Panc1 (cell line): Measurements from ENCODE around the gene SMIM27. TPM values are rescaled to one million over a fixed set of nuclear protein-coding genes. Genes with fewer than 3 reads are reported as not detected.
"Not testable (repeated sequence)": the region's sequence is repeated elsewhere in the genome, so short reads cannot be mapped to it uniquely, and the experiment has no call there.

ENCODE experiments used
- ATAC-seq: fragments of 200-7000 bp; cut with Tn5 transposase; 2 replicates; pipeline ENCODE4 v1.9.1; 2020; ENCODE audit warnings: mild to moderate bottlenecking, moderate library complexity
- BruUV-seq: library from RNA; stranded (reverse); fragments of 400-500 nt; replicated peaks from 2 replicates; lab custom pipeline; 2021; lab: Mats Ljungman, UMichigan
- CTCF ChIA-PET: fragments of 300-600 bp; sonication (Branson Sonifier 250); formaldehyde crosslinking; loops from one replicate; lab custom pipeline; 2022; ENCODE audit warnings: antibody characterized with exemption; lab: Charles Lee
- POLR2A ChIA-PET: fragments of 300-600 bp; sonication (Branson Sonifier 250); formaldehyde crosslinking; loops from one replicate; lab custom pipeline; 2022; ENCODE audit warnings: antibody characterized with exemption; lab: Charles Lee
- DNase-seq: peaks from one replicate; pipeline ENCODE4 v3.0.0-alpha.2; 2010; ENCODE audit warnings: low read depth, low spot score
- H3K27ac ChIP-seq: 2 replicates; pipeline ENCODE4 v1.5.1; 2011; ENCODE audit warnings: mild to moderate bottlenecking, low read length, inconsistent platforms
- H3K27me3 ChIP-seq: fragments of 200-500 bp; sonication (Bioruptor generic); 2 replicates; pipeline ENCODE4 v1.6.0; 2014; ENCODE audit warnings: low read length, inconsistent platforms; ENCODE audit not compliant: control insufficient read depth, insufficient read depth
- H3K36me3 ChIP-seq: fragments of 200-500 bp; sonication (Bioruptor generic); 2 replicates; pipeline ENCODE4 v1.5.1; 2014; ENCODE audit warnings: inconsistent platforms, mild to moderate bottlenecking, low read length, moderate library complexity; ENCODE audit not compliant: control insufficient read depth, insufficient read depth
- H3K4me1 ChIP-seq: 2 replicates; pipeline ENCODE4 v1.5.1; 2011; ENCODE audit warnings: inconsistent platforms, mild to moderate bottlenecking, low read length, moderate library complexity; ENCODE audit not compliant: control insufficient read depth, insufficient read depth
- H3K4me3 ChIP-seq, 2 experiments: 2 replicates each; pipeline ENCODE4 v1.5.1; 2011 to 2012; ENCODE audit warnings: low read depth in 2 of 2, low read length in 2 of 2, mild to moderate bottlenecking in 2 of 2, inconsistent platforms in 1 of 2, moderate library complexity in 1 of 2
- H3K9me3 ChIP-seq: fragments of 200-500 bp; sonication (Bioruptor generic); 2 replicates; pipeline ENCODE4 v1.5.1; 2014; ENCODE audit warnings: low read depth, mild to moderate bottlenecking, inconsistent platforms, low read length, moderate library complexity; ENCODE audit not compliant: control insufficient read depth, insufficient read depth
- CTCF ChIP-seq: fragments of 450-650 bp; IDR thresholded peaks from 2 replicates; pipeline ENCODE4 v1.5.1; 2017; ENCODE audit warnings: mild to moderate bottlenecking
- POLR2AphosphoS5 ChIP-seq: IDR thresholded peaks from 2 replicates; pipeline ENCODE4 v1.6.1; 2012; ENCODE audit warnings: mild to moderate bottlenecking, low read depth, low read length, moderate library complexity
- SIN3A ChIP-seq: IDR thresholded peaks from 2 replicates; pipeline ENCODE4 v1.6.1; 2012; ENCODE audit warnings: low read depth, mild to moderate bottlenecking, low read length, moderate library complexity, borderline replicate concordance; ENCODE audit not compliant: insufficient read depth
- TCF7L2 ChIP-seq: IDR thresholded peaks from 2 replicates; pipeline ENCODE4 v1.6.1; 2011; ENCODE audit warnings: mild to moderate bottlenecking, low read depth, low read length, inconsistent platforms
- in situ Hi-C: cut with HindIII; loops from 2 replicates; pipeline ENCODE4 v1.10.0; 2016; ENCODE audit warnings: low sequenced_read_pairs, low pct_unique_long_range_greater_than_20kb
- intact Hi-C: fragments of 100-400 bp; cut with micrococcal nuclease; formaldehyde crosslinking; loops from one replicate; pipeline ENCODE4 v1.10.0; 2022; ENCODE audit not compliant: unreplicated experiment
- total RNA-seq: library from RNA; stranded (reverse); gene quantifications from one replicate; pipeline ENCODE4 v1.2.1, GENCODE V29; 2021; ENCODE audit not compliant: unreplicated experiment
- TF ChIP-seq, protein P1 (sequence below), 2 experiments: IDR thresholded peaks; 2 replicates each; pipeline ENCODE4 v1.6.1; 2011 to 2012; ENCODE audit warnings: low read depth in 2 of 2, control low read depth in 1 of 2, low read length in 1 of 2, mild to moderate bottlenecking in 1 of 2, moderate library complexity in 1 of 2; ENCODE audit not compliant: insufficient read depth in 1 of 2

The SMIM27 gene
- total RNA-seq, 1 experiment from 2014 or later: 14.3 TPM

- H3K36me3 ChIP-seq: no peaks in the 10 kb centered on the region
- no TSS peak for BruUV-seq
- intact Hi-C loops (loop anchor here (10.0 kb wide), 1 partner anchor 109 kb away; no protein-coding TSS in a partner anchor), in situ Hi-C loops (no loop called here)
- no peaks in the 10 kb centered on the region for H3K9me3 ChIP-seq
- ChIA-PET POLR2A (no interaction called here), CTCF (no interaction called here)
- no peaks in the 10 kb centered on the region; the same call in 1 of the 2 replicates for H3K27me3 ChIP-seq
- DNase-seq: no peak
- no peak overlapping the region for H3K4me3 ChIP-seq
- no peak overlapping the region for H3K27ac ChIP-seq
- no peak for ATAC-seq
- TF ChIP-seq, protein P1, sequence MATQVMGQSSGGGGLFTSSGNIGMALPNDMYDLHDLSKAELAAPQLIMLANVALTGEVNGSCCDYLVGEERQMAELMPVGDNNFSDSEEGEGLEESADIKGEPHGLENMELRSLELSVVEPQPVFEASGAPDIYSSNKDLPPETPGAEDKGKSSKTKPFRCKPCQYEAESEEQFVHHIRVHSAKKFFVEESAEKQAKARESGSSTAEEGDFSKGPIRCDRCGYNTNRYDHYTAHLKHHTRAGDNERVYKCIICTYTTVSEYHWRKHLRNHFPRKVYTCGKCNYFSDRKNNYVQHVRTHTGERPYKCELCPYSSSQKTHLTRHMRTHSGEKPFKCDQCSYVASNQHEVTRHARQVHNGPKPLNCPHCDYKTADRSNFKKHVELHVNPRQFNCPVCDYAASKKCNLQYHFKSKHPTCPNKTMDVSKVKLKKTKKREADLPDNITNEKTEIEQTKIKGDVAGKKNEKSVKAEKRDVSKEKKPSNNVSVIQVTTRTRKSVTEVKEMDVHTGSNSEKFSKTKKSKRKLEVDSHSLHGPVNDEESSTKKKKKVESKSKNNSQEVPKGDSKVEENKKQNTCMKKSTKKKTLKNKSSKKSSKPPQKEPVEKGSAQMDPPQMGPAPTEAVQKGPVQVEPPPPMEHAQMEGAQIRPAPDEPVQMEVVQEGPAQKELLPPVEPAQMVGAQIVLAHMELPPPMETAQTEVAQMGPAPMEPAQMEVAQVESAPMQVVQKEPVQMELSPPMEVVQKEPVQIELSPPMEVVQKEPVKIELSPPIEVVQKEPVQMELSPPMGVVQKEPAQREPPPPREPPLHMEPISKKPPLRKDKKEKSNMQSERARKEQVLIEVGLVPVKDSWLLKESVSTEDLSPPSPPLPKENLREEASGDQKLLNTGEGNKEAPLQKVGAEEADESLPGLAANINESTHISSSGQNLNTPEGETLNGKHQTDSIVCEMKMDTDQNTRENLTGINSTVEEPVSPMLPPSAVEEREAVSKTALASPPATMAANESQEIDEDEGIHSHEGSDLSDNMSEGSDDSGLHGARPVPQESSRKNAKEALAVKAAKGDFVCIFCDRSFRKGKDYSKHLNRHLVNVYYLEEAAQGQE (IDR thresholded peaks at IDR 0.05; ENCODE audit: insufficient read depth in 1 of 2, low read depth in 2 of 2, low read length in 1 of 2): no peak
- TF ChIP-seq SIN3A (no peak), POLR2AphosphoS5 (no peak), CTCF (no peak), TCF7L2 (no peak)
- no peaks in the 10 kb centered on the region for H3K4me1 ChIP-seq
These were observed 44.2 kb downstream of the SMIM27 start for GRCh38 chr9:32596096-32596865.

DNA sequence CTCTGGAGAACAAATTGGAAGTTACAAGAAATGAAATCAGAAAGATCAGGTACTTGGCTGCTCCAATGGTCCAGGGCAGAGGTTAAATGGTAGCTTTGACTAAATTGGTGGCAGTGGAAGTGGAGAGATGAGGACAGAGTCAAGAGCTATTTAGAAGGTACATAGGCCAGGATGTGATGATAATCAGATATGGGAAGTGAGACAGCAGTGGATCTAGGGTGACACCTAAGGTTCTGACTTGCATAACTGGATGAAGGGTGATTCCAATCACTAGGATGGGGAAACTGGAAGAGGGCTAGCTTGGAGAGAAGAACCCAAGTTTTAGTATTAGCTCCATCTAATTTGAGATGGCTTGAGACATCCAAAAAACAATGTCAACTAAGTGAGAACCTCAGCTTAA is 44.8 kb downstream of the SMIM27 start:
- intact Hi-C loops: loop anchor here (10.0 kb wide), 1 partner anchor 108 kb away; no protein-coding TSS in a partner anchor
- Histone ChIP-seq H3K9me3 (no peaks in the 10 kb centered on the region), H3K27me3 (no peaks in the 10 kb centered on the region; the same call in 1 of the 2 replicates), H3K4me3 (no peak overlapping the region), H3K4me1 (no peaks in the 10 kb centered on the region), H3K36me3 (no peaks in the 10 kb centered on the region), H3K27ac (no peak overlapping the region)
- CTCF ChIA-PET: no interaction called here
- no peak for ATAC-seq
- in situ Hi-C loops: no loop called here
- TF ChIP-seq TCF7L2: no peak
- TF ChIP-seq CTCF: no peak
- no peak for TF ChIP-seq SIN3A
- TF ChIP-seq, protein P1 (IDR thresholded peaks at IDR 0.05; ENCODE audit: insufficient read depth in 1 of 2, low read depth in 2 of 2, low read length in 1 of 2): no peak
- no TSS peak for BruUV-seq
- POLR2A ChIA-PET: interaction anchor here (0.7 kb wide), 1 partner anchor 13 kb away, joined by 8 read pairs; no protein-coding TSS in a partner anchor
- no peak for DNase-seq

DNA sequence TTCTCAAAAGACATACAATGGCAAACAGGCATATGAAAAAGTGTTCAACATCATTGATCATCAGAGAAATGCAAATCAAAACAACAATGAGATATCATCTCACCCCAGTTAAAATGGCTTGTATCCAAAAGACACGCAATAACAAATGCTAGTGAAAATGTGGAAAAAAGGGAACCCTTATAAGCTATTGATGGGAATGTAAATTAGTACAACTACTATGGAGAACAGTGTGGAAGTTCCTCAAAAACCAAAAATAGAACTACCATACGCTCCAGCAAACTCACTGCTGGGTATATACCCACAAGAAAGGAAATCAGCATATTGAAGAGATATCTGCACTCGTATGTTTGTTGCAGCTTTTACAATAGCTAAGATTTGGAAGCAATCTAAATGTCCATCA is 46.9 kb downstream of the SMIM27 start:
- H3K4me1 ChIP-seq, BruUV-seq, H3K27me3 ChIP-seq, H3K36me3 ChIP-seq, in situ Hi-C loops, H3K9me3 ChIP-seq, H3K4me3 ChIP-seq, DNase-seq, ATAC-seq, H3K27ac ChIP-seq: not testable (repeated sequence)
- intact Hi-C loops: loop anchor here (10.0 kb wide), 1 partner anchor 106 kb away; no protein-coding TSS in a partner anchor
- ChIA-PET POLR2A (interaction anchor here (0.8 kb wide), 1 partner anchor 699 kb away, joined by 3 read pairs; no protein-coding TSS in a partner anchor), CTCF (interaction anchor here (0.6 to 0.9 kb wide), 2 partner anchors 16 to 18 kb away, joined by 3 to 9 read pairs; no protein-coding TSS in a partner anchor)
